ENCODE data around the gene MT1F. TPM values are rescaled to one million over a fixed set of nuclear protein-coding genes. Genes with fewer than 3 reads are reported as not detected.

MT1F gene
- total RNA-seq, 1 donor from 2014 or later, result 3.4 TPM

DNA sequence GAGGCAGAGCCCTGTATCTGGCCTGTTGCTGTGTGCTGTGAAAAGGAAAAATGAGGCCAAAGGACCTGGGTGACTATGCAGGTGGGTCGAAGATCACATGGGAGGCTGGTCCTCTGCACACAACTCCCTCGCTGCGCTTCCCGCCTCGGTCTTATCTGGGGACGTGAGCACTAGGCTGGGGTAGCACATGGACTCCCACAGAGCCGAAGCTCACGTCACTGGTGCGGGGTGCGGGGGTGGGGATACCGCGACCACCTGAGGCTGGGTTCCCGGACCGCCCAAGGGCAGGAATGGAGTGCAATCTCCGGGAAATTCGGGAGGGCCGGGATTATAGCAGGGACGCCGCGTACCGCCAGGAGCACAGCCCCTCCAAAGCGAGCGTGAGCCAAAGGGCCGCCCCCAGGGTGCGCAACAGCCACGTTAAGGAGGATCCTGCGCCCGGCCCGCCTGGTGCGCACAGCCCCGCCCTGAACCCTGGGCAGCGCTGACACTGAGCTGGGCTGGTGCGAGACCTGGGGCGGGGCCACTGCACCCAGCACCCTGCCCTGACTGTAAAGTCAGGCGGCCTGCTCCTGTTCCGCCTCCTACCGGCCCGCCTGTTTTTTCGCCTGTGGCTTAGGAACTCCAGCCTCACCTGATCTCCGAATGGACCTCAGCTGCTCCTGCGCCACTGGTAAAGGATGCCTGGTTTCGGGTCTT, 14.5 kb upstream of the MT1F start:
- Mint-ChIP-seq H3K4me3 (ENCODE audit: unreplicated experiment) (peak overlapping the region; percentile 40), H3K27me3 (ENCODE audit: unreplicated experiment) (peaks cover 46% of the 10 kb centered on the region)
- DNase-seq, result peak; percentile 36

DNA sequence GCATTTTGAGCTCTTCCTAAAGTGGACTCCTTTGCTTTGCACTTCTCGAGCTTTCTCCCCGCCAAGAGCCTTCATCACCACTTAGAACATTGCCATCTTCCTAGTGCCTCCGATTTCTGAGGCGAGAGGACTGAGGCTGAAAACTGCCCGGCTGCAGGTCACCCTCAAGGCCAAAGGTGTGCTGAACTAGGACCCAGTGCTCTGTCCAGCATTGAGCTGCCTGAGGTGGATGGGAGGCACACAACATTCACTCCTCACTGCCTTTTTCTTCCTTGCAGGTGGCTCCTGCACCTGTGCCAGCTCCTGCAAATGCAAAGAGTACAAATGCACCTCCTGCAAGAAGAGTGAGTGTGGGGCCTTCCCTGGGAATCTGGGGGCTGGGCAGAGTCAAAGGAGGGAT, 13.9 kb upstream of the MT1F start:
- peaks cover 43% of the 10 kb centered on the region for H3K27me3 Mint-ChIP-seq (ENCODE audit: unreplicated experiment)
- TF ChIP-seq CTCF (IDR thresholded peaks at IDR 0.05; ENCODE audit: partially characterized antibody, unreplicated experiment), result no peak
- H3K27ac Mint-ChIP-seq (ENCODE audit: unreplicated experiment), result no peak overlapping the region
- peaks cover 4% of the 10 kb centered on the region for H3K9me3 Mint-ChIP-seq (ENCODE audit: unreplicated experiment)
- no peak for DNase-seq
- H3K4me3 Mint-ChIP-seq (ENCODE audit: unreplicated experiment), result peak overlapping the region; percentile 40
- no peaks in the 10 kb centered on the region for H3K4me1 Mint-ChIP-seq (ENCODE audit: low read depth, unreplicated experiment)
- no peaks in the 10 kb centered on the region for H3K36me3 Mint-ChIP-seq (ENCODE audit: unreplicated experiment)

More for the DNA sequence above, 14.5 kb upstream of the MT1F start:
- Mint-ChIP-seq H3K9me3 (ENCODE audit: unreplicated experiment) (peaks cover 4% of the 10 kb centered on the region), H3K27ac (ENCODE audit: unreplicated experiment) (no peak overlapping the region), H3K4me1 (ENCODE audit: low read depth, unreplicated experiment) (no peaks in the 10 kb centered on the region), H3K36me3 (ENCODE audit: unreplicated experiment) (no peaks in the 10 kb centered on the region)
- no peak for TF ChIP-seq CTCF (IDR thresholded peaks at IDR 0.05; ENCODE audit: partially characterized antibody, unreplicated experiment)

- Mint-ChIP-seq H3K36me3 (ENCODE audit: unreplicated experiment) (no peaks in the 10 kb centered on the region), H3K27me3 (ENCODE audit: unreplicated experiment) (peaks cover 35% of the 10 kb centered on the region), H3K27ac (ENCODE audit: unreplicated experiment) (no peak overlapping the region), H3K9me3 (ENCODE audit: unreplicated experiment) (peaks cover 4% of the 10 kb centered on the region), H3K4me1 (ENCODE audit: low read depth, unreplicated experiment) (no peaks in the 10 kb centered on the region), H3K4me3 (ENCODE audit: unreplicated experiment) (no peak overlapping the region)
- DNase-seq, result no peak
- no peak for TF ChIP-seq CTCF (IDR thresholded peaks at IDR 0.05; ENCODE audit: partially characterized antibody, unreplicated experiment)
Observed at GRCh38 chr16:56645311-56645710, 12.4 kb upstream of the MT1F start.

DNA sequence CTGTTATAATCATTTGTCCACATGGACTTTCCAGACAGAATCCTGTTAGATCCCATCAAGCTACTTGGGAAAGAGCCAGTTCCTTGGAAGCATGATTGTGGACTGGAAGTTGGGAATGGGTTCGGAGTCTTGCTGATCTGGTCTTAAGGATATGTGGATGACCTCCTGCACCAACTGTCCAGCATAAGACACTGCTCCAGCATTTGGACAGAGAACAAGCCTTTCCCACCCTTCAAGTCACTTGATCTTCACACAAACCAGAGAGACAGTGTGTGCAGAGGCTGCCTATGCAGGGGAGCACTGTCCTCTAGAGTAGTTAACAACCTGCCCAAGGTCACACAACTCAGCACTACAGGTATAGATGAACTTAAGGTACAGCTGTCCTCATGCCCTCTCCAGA, 11.9 kb upstream of the MT1F start:
- Mint-ChIP-seq H3K27me3 (ENCODE audit: unreplicated experiment) (peaks cover 30% of the 10 kb centered on the region), H3K4me1 (ENCODE audit: low read depth, unreplicated experiment) (no peaks in the 10 kb centered on the region), H3K4me3 (ENCODE audit: unreplicated experiment) (no peak overlapping the region), H3K27ac (ENCODE audit: unreplicated experiment) (no peak overlapping the region), H3K9me3 (ENCODE audit: unreplicated experiment) (peaks cover 4% of the 10 kb centered on the region), H3K36me3 (ENCODE audit: unreplicated experiment) (no peaks in the 10 kb centered on the region)
- DNase-seq, result no peak
- no peak for TF ChIP-seq CTCF (IDR thresholded peaks at IDR 0.05; ENCODE audit: partially characterized antibody, unreplicated experiment)

DNA sequence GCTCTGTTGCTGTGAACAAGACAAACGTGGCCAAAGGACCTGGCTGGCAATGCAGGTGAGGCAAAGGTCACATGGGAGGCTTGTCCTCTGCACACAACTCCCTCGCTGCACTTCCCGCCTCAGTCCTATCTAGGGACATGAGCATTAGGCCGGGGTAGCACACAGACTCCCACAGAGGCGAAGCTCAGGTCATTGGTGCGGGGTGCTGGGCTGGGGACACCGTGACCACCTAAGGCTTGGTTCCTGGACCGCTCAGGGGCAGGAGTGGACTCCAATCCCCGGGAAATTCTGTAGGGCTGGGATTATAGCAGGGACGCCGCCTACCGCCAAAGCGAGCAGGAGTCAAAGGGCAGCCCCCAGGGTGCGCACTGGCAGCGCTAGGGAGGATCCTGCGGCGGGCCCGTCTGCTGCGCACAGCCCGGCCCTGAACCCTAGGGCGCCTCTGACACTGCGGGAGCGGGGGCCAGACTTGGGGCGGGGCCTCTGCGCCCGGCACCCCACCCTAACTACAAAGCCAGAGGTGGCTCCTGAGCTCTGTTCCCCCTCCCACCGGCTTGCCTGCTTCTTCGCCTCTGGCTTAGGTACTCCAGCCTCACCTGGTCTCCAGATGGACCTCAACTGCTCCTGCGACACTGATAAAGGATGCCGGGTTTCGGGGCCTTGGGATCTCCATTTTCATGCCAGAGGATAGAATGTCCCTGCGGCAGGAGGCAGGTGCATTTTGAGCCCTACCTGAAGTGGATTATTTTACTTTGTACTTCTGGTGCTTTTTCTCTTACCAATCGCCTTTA, 9.9 kb upstream of the MT1F start:
- no peaks in the 10 kb centered on the region for H3K36me3 Mint-ChIP-seq (ENCODE audit: unreplicated experiment)
- no peak overlapping the region for H3K4me3 Mint-ChIP-seq (ENCODE audit: unreplicated experiment)
- H3K27ac Mint-ChIP-seq (ENCODE audit: unreplicated experiment), result no peak overlapping the region
- TF ChIP-seq CTCF (IDR thresholded peaks at IDR 0.05; ENCODE audit: partially characterized antibody, unreplicated experiment), result no peak
- peaks cover 20% of the 10 kb centered on the region for H3K27me3 Mint-ChIP-seq (ENCODE audit: unreplicated experiment)
- H3K4me1 Mint-ChIP-seq (ENCODE audit: low read depth, unreplicated experiment), result no peaks in the 10 kb centered on the region
- peak; percentile 43 for DNase-seq
- H3K9me3 Mint-ChIP-seq (ENCODE audit: unreplicated experiment), result peaks cover 5% of the 10 kb centered on the region

All from glutamatergic neuron (in vitro differentiated cells).